Subcutaneous abdominal adipose tissue (tissue), 5 donors: ENCODE results near the gene TEX30.

Experiments used
- H3K27ac ChIP-seq: one replicate; pipeline ENCODE4 v1.7.0; 2013; ENCODE audit warnings: low read depth, mild to moderate bottlenecking, inconsistent platforms, low read length, moderate library complexity
- H3K27me3 ChIP-seq, 5 donors: one replicate each; pipeline ENCODE4 v1.7.0; 2013; ENCODE audit warnings: low read length in 5 of 5, inconsistent platforms in 1 of 5; ENCODE audit not compliant: control insufficient read depth in 5 of 5, insufficient read depth in 4 of 5
- H3K36me3 ChIP-seq, 5 donors: one replicate each; pipeline ENCODE4 v1.7.0; 2013; ENCODE audit warnings: low read length in 5 of 5; ENCODE audit not compliant: control insufficient read depth in 5 of 5, insufficient read depth in 5 of 5
- H3K4me1 ChIP-seq, 5 donors: one replicate each; pipeline ENCODE4 v1.7.0; 2013; ENCODE audit warnings: low read length in 5 of 5, mild to moderate bottlenecking in 3 of 5, moderate library complexity in 1 of 5; ENCODE audit not compliant: control insufficient read depth in 5 of 5, insufficient read depth in 5 of 5
- H3K4me3 ChIP-seq, 5 donors: one replicate each; pipeline ENCODE4 v1.7.0; 2013; ENCODE audit warnings: low read length in 5 of 5, low read depth in 1 of 5
- H3K9ac ChIP-seq, 5 donors: one replicate each; pipeline ENCODE4 v1.7.0; 2013; ENCODE audit warnings: low read length in 5 of 5, mild to moderate bottlenecking in 4 of 5, moderate library complexity in 3 of 5
- H3K9me3 ChIP-seq, 5 donors: one replicate each; pipeline ENCODE4 v1.7.0; 2013; ENCODE audit warnings: low read length in 5 of 5; ENCODE audit not compliant: control insufficient read depth in 5 of 5
- donor health status: healthy.
- donor health status: healthy.
- donor health status: healthy.
- donor health status: healthy.
- donor health status: healthy.

The TEX30 gene

GRCh38 chr13:102769679-102770078, 3.9 kb downstream of the TEX30 start:
- peaks cover 0 to 19% (median 15%) of the 10 kb centered on the region in 5 donors for H3K4me1 ChIP-seq
- no peaks in the 10 kb centered on the region for H3K9me3 ChIP-seq
- H3K9ac ChIP-seq, result no peak overlapping the region
- H3K36me3 ChIP-seq, result peaks cover 0 to 2% (median 0%) of the 10 kb centered on the region in 5 donors
- no peaks in the 10 kb centered on the region for H3K27me3 ChIP-seq
- H3K27ac ChIP-seq, result no peak overlapping the region
- H3K4me3 ChIP-seq, result no peak overlapping the region

- Histone ChIP-seq H3K9ac (no peak overlapping the region), H3K36me3 (peaks cover 0 to 2% (median 0%) of the 10 kb centered on the region in 5 donors), H3K4me3 (no peak overlapping the region), H3K27ac (no peak overlapping the region), H3K27me3 (no peaks in the 10 kb centered on the region), H3K4me1 (peaks cover 0 to 13% (median 11%) of the 10 kb centered on the region in 5 donors), H3K9me3 (no peaks in the 10 kb centered on the region)
Measured at GRCh38 chr13:102768909-102769308, 4.7 kb downstream of the TEX30 start.

GRCh38 chr13:102763741-102764140, 9.8 kb downstream of the TEX30 start:
- H3K27me3 ChIP-seq, result no peaks in the 10 kb centered on the region
- peaks cover 0 to 2% (median 0%) of the 10 kb centered on the region in 5 donors for H3K36me3 ChIP-seq
- no peak overlapping the region for H3K27ac ChIP-seq
- no peak overlapping the region for H3K9ac ChIP-seq
- no peaks in the 10 kb centered on the region for H3K4me1 ChIP-seq
- H3K4me3 ChIP-seq, result no peak overlapping the region
- H3K9me3 ChIP-seq, result no peaks in the 10 kb centered on the region

GRCh38 chr13:102761071-102761470, 12.5 kb downstream of the TEX30 start:
- peaks cover 0 to under 1% (median 0%) of the 10 kb centered on the region in 5 donors for H3K36me3 ChIP-seq
- no peaks in the 10 kb centered on the region for H3K4me1 ChIP-seq
- no peak overlapping the region for H3K4me3 ChIP-seq
- no peaks in the 10 kb centered on the region for H3K27me3 ChIP-seq
- no peak overlapping the region for H3K27ac ChIP-seq
- no peak overlapping the region for H3K9ac ChIP-seq
- no peaks in the 10 kb centered on the region for H3K9me3 ChIP-seq

- Histone ChIP-seq H3K4me3 (no peak overlapping the region), H3K4me1 (no peaks in the 10 kb centered on the region), H3K9ac (no peak overlapping the region), H3K9me3 (no peaks in the 10 kb centered on the region), H3K27ac (no peak overlapping the region), H3K36me3 (no peaks in the 10 kb centered on the region), H3K27me3 (no peaks in the 10 kb centered on the region)
Measured at GRCh38 chr13:102758842-102759241, 14.7 kb downstream of the TEX30 start.

- Histone ChIP-seq H3K27ac (no peak overlapping the region), H3K4me3 (no peak overlapping the region), H3K4me1 (no peaks in the 10 kb centered on the region), H3K27me3 (no peaks in the 10 kb centered on the region), H3K9ac (no peak overlapping the region), H3K36me3 (no peaks in the 10 kb centered on the region), H3K9me3 (peaks cover 0 to 2% (median 0%) of the 10 kb centered on the region in 5 donors)
Measured at GRCh38 chr13:102757006-102757405, 16.6 kb downstream of the TEX30 start.

GRCh38 chr13:102751886-102752285, 21.7 kb downstream of the TEX30 start:
- no peak overlapping the region for H3K9ac ChIP-seq
- H3K4me1 ChIP-seq, result no peaks in the 10 kb centered on the region
- H3K36me3 ChIP-seq, result no peaks in the 10 kb centered on the region
- no peaks in the 10 kb centered on the region for H3K27me3 ChIP-seq
- no peak overlapping the region for H3K27ac ChIP-seq
- peaks cover 0 to 8% (median 0%) of the 10 kb centered on the region in 5 donors for H3K9me3 ChIP-seq
- no peak overlapping the region for H3K4me3 ChIP-seq

GRCh38 chr13:102742506-102742905, 31.1 kb downstream of the TEX30 start:
- Histone ChIP-seq H3K9ac (no peak overlapping the region), H3K4me3 (no peak overlapping the region), H3K9me3 (peaks cover 0 to 10% (median 0%) of the 10 kb centered on the region in 5 donors), H3K4me1 (no peaks in the 10 kb centered on the region), H3K27ac (no peak overlapping the region), H3K36me3 (no peaks in the 10 kb centered on the region), H3K27me3 (no peaks in the 10 kb centered on the region)

GRCh38 chr13:102742101-102742500, 31.5 kb downstream of the TEX30 start:
- Histone ChIP-seq H3K9ac (no peak overlapping the region), H3K27me3 (no peaks in the 10 kb centered on the region), H3K4me1 (no peaks in the 10 kb centered on the region), H3K9me3 (peaks cover 0 to 10% (median 2%) of the 10 kb centered on the region in 5 donors), H3K4me3 (no peak overlapping the region), H3K27ac (no peak overlapping the region), H3K36me3 (no peaks in the 10 kb centered on the region)

- no peaks in the 10 kb centered on the region for H3K36me3 ChIP-seq
- peaks cover 0 to 2% (median 0%) of the 10 kb centered on the region in 5 donors for H3K9me3 ChIP-seq
- H3K4me3 ChIP-seq, result peak overlapping the region in 1 of 5 donors; percentile 30
- H3K4me1 ChIP-seq, result peaks cover 0 to 17% (median under 1%) of the 10 kb centered on the region in 5 donors
- H3K27ac ChIP-seq, result peak overlapping the region; percentile 51
- no peak overlapping the region for H3K9ac ChIP-seq
- no peaks in the 10 kb centered on the region for H3K27me3 ChIP-seq
Measured at GRCh38 chr13:102729560-102730270, 43.9 kb downstream of the TEX30 start.
